ENCODE data around the gene C6orf136. TPM values are rescaled to one million over a fixed set of nuclear protein-coding genes. Genes with fewer than 3 reads are reported as not detected.

C6orf136 gene
- total and polyA plus RNA-seq, 9 of the 15 experiments (the other 6 are each of a cell fraction or from before 2014, with no cell fraction given), result 14.1 to 63.1 (median 18.4) TPM

GRCh38 chr6:30672445-30673253 lies 25.7 kb downstream of the C6orf136 start, which contains the start of gene DHX16 (continued):
- TF ChIP-seq, protein P1, sequence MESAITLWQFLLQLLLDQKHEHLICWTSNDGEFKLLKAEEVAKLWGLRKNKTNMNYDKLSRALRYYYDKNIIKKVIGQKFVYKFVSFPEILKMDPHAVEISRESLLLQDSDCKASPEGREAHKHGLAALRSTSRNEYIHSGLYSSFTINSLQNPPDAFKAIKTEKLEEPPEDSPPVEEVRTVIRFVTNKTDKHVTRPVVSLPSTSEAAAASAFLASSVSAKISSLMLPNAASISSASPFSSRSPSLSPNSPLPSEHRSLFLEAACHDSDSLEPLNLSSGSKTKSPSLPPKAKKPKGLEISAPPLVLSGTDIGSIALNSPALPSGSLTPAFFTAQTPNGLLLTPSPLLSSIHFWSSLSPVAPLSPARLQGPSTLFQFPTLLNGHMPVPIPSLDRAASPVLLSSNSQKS (CRISPR knock-in tag; IDR thresholded peaks at IDR 0.05), result no peak
- TF ChIP-seq POLR3A (IDR thresholded peaks at IDR 0.05; ENCODE audit: borderline replicate concordance, extremely low read depth, insufficient read depth, insufficient read length), result no peak
- no peak for TF ChIP-seq CBX5 (IDR thresholded peaks at IDR 0.05; ENCODE audit: borderline replicate concordance, low read depth)
- TF ChIP-seq EWSR1 (IDR thresholded peaks at IDR 0.05; ENCODE audit: borderline replicate concordance, low read depth, partially characterized antibody), result no peak
- no peak for TF ChIP-seq ZNF146 (CRISPR knock-in tag; IDR thresholded peaks at IDR 0.05; ENCODE audit: unreplicated experiment)
- no peak for TF ChIP-seq CBX8 (IDR thresholded peaks at IDR 0.05; ENCODE audit: borderline replicate concordance, extremely low read depth, low read depth, low read length, poor library complexity, severe bottlenecking)
- 0 out of 2 replicates have a peak, but pooled peaks have one; percentile 51 for TF ChIP-seq TARDBP (IDR thresholded peaks at IDR 0.05)
- TF ChIP-seq JUN (IDR thresholded peaks at IDR 0.05; ENCODE audit: borderline replicate concordance, low read depth, low read length), result peak; percentile 75; the same call in 1 of the 2 replicates
- 0 out of 2 replicates have a peak, but pooled peaks have one; percentile 90 for TF ChIP-seq JUN (CRISPR knock-in tag; IDR thresholded peaks at IDR 0.05; ENCODE audit: borderline replicate concordance)
- TF ChIP-seq, protein P2, sequence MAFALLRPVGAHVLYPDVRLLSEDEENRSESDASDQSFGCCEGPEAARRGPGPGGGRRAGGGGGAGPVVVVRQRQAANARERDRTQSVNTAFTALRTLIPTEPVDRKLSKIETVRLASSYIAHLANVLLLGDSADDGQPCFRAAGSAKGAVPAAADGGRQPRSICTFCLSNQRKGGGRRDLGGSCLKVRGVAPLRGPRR (CRISPR knock-in tag; IDR thresholded peaks at IDR 0.05), result no peak
- TF ChIP-seq NR3C1 (CRISPR knock-in tag; IDR thresholded peaks at IDR 0.05), result no peak
- peak; percentile 57 for TF ChIP-seq ZNF263 (CRISPR knock-in tag; IDR thresholded peaks at IDR 0.05; ENCODE audit: borderline replicate concordance)
- no peak for TF ChIP-seq HNRNPL (IDR thresholded peaks at IDR 0.05; ENCODE audit: low read depth, low read length)
- TF ChIP-seq RBM34 (IDR thresholded peaks at IDR 0.05; ENCODE audit: borderline replicate concordance, insufficient read depth, low read length), result no peak
- no peak for TF ChIP-seq U2AF1 (optimal IDR thresholded peaks at IDR 0.05; ENCODE audit: low read depth, low read length)
- TF ChIP-seq RBM14 (IDR thresholded peaks at IDR 0.05; ENCODE audit: borderline replicate concordance, insufficient read depth, low read depth, low read length), result no peak
- TF ChIP-seq KLF1 (tag; IDR thresholded peaks at IDR 0.05), result peak; percentile 65
- TF ChIP-seq PHB2 (IDR thresholded peaks at IDR 0.05; ENCODE audit: low read depth), result no peak
- TF ChIP-seq PHF8 (IDR thresholded peaks at IDR 0.05; ENCODE audit: borderline replicate concordance, low read length), result peak; percentile 96; the same call in 1 of the 2 replicates
- TF ChIP-seq GMEB1 (CRISPR knock-in tag; IDR thresholded peaks at IDR 0.05), result 0 out of 2 replicates have a peak, but pooled peaks have one; percentile 20
- TF ChIP-seq ZNF639 (CRISPR knock-in tag; conservative IDR thresholded peaks at IDR 0.05 in 1 of 2, IDR thresholded peaks at IDR 0.05 in 1 of 2), result no peak
- no peak for TF ChIP-seq ZNF274 (IDR thresholded peaks at IDR 0.05; ENCODE audit: borderline replicate concordance, low read depth, low read length)

Data from K562 (cell line).